SH-SY5Y (cell line): ENCODE results near the gene TCF25.

Experiments
- GATA2 ChIP-seq: IDR thresholded peaks from 2 replicates; pipeline ENCODE4 v1.6.1; 2011; ENCODE audit warnings: mild to moderate bottlenecking, low read depth, low read length
- GATA3 ChIP-seq: IDR thresholded peaks from 2 replicates; pipeline ENCODE4 v1.6.1; 2011; ENCODE audit warnings: low read depth, mild to moderate bottlenecking, low read length, moderate library complexity

TCF25 gene

GRCh38 chr16:89873109-89873971 is at the start of gene TCF25:
Gene TCF25 (plus strand): TSS chr16:89873592. CDS start chr16:89873668, 76 bp downstream.
- TF ChIP-seq GATA2 (no peak), GATA3 (no peak)

- TF ChIP-seq GATA3 (no peak), GATA2 (no peak)
These were observed 46.6 kb upstream of the TCF25 start for GRCh38 chr16:89826531-89827382.

GRCh38 chr16:89827383-89828198 is 45.8 kb upstream of the TCF25 start:
- TF ChIP-seq GATA2: no peak
- no peak for TF ChIP-seq GATA3

GRCh38 chr16:89828199-89828869 is 45.1 kb upstream of the TCF25 start, which contains the start of gene SPIRE2:
Gene SPIRE2 (plus strand): TSS chr16:89828475. CDS start chr16:89828551, 76 bp downstream.
- TF ChIP-seq GATA2 (no peak), GATA3 (no peak)

GRCh38 chr16:89828870-89829629 is 44.3 kb upstream of the TCF25 start:
- no peak for TF ChIP-seq GATA3
- no peak for TF ChIP-seq GATA2

- TF ChIP-seq GATA2 (no peak), GATA3 (no peak)
These were observed 43.6 kb upstream of the TCF25 start for GRCh38 chr16:89829630-89830437.

GRCh38 chr16:89831810-89832328 is 41.5 kb upstream of the TCF25 start:
- no peak for TF ChIP-seq GATA2
- TF ChIP-seq GATA3: no peak

GRCh38 chr16:89837014-89837546 is 36.3 kb upstream of the TCF25 start:
- TF ChIP-seq GATA3 (no peak), GATA2 (no peak)

GRCh38 chr16:89841275-89841674 is 32.1 kb upstream of the TCF25 start:
- TF ChIP-seq GATA2 (no peak), GATA3 (no peak)

- TF ChIP-seq GATA2 (peak; percentile 99), GATA3 (peak; percentile 94)
These were observed 30.7 kb upstream of the TCF25 start for GRCh38 chr16:89842471-89843408.
